Smooth muscle cell of the brain vasculature (primary cell): ENCODE results near the gene MMP23B.

ENCODE experiments used
- DNase-seq: peaks from one replicate; pipeline ENCODE4 v3.0.0-alpha.2; 2012; ENCODE audit warnings: low read depth, low spot score

Gene MMP23B

GRCh38 chr1:1620433-1621139 is 11.4 kb upstream of the MMP23B start:
- no peak for DNase-seq

GRCh38 chr1:1621173-1622009 is 10.6 kb upstream of the MMP23B start:
- DNase-seq = no peak

- no peak for DNase-seq
Observed at GRCh38 chr1:1622010-1622787, 9.8 kb upstream of the MMP23B start.

GRCh38 chr1:1622788-1623094 is 9.2 kb upstream of the MMP23B start:
- no peak for DNase-seq

GRCh38 chr1:1623181-1623630 is 8.8 kb upstream of the MMP23B start:
- no peak for DNase-seq

GRCh38 chr1:1623631-1624442 is 8.1 kb upstream of the MMP23B start:
- no peak for DNase-seq

GRCh38 chr1:1624443-1625403 is 7.2 kb upstream of the MMP23B start:
- no peak for DNase-seq

GRCh38 chr1:1625404-1625775 is 6.6 kb upstream of the MMP23B start:
- DNase-seq = no peak

- DNase-seq = no peak
Observed at GRCh38 chr1:1625824-1626206, 6.2 kb upstream of the MMP23B start.

GRCh38 chr1:1626207-1627141 is 5.5 kb upstream of the MMP23B start:
- no peak for DNase-seq

- DNase-seq = no peak
Observed at GRCh38 chr1:1627261-1627828, 4.6 kb upstream of the MMP23B start.

- DNase-seq = no peak
Observed at GRCh38 chr1:1627829-1628753, 3.9 kb upstream of the MMP23B start.

GRCh38 chr1:1628754-1629429 is 3.1 kb upstream of the MMP23B start:
- DNase-seq = no peak

GRCh38 chr1:1629430-1630190 is 2.4 kb upstream of the MMP23B start:
- DNase-seq = no peak

GRCh38 chr1:1630191-1630964 is 1.6 kb upstream of the MMP23B start:
- no peak for DNase-seq
